Measurements from ENCODE around the gene PCDHA10. TPM values are rescaled to one million over a fixed set of nuclear protein-coding genes. Genes with fewer than 3 reads are reported as not detected.
A peak's percentile ranks its signal among the peaks of the same experiment; 100 is the strongest.

Gene PCDHA10
- total and polyA plus RNA-seq, 2 of the 13 experiments (the other 11 are each of a cell fraction or from before 2014, with no cell fraction given) = 0.01 to 0.02 TPM

DNA sequence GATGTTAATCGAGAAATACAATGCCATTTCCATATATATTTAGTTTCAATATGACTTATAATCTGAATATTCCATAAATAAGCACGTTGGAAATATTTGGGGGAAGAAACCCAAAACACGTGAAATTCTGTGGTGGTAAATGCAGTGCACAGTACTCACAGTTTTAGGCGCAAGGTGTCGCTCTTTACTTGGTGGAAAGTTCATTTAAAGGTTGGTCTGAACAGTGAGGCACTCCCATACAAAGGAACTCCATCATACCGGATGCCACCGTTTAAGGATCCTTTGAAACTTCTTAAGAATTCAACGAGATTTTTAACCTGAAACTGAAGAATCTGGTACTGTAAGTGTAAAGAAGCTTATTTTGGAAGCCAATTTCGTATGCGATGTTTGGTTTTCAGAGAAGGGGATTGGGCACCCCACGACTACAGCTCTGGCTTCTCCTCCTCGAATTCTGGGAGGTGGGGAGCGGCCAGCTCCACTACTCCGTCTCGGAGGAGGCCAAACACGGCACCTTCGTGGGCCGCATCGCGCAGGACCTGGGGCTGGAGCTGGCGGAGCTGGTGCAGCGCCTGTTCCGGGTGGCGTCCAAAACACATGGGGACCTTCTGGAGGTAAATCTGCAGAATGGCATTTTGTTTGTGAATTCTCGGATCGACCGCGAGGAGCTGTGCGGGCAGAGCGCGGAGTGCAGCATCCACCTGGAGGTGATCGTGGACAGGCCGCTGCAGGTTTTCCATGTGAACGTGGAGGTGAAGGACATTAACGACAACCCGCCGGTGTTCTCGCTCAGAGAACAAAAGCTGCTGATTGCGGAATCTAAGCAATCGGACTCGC lies 13.2 kb downstream of the PCDHA10 start, which contains the start of gene PCDHA11 (continued):
- no peak for TF ChIP-seq MYC (CRISPR knock-in tag; IDR thresholded peaks at IDR 0.05; ENCODE audit: borderline replicate concordance)
- peak; percentile 61; the same call in 1 of the 2 replicates for TF ChIP-seq CEBPB (IDR thresholded peaks at IDR 0.05; ENCODE audit: borderline replicate concordance, low read depth, low read length)
- TF ChIP-seq, protein P1, sequence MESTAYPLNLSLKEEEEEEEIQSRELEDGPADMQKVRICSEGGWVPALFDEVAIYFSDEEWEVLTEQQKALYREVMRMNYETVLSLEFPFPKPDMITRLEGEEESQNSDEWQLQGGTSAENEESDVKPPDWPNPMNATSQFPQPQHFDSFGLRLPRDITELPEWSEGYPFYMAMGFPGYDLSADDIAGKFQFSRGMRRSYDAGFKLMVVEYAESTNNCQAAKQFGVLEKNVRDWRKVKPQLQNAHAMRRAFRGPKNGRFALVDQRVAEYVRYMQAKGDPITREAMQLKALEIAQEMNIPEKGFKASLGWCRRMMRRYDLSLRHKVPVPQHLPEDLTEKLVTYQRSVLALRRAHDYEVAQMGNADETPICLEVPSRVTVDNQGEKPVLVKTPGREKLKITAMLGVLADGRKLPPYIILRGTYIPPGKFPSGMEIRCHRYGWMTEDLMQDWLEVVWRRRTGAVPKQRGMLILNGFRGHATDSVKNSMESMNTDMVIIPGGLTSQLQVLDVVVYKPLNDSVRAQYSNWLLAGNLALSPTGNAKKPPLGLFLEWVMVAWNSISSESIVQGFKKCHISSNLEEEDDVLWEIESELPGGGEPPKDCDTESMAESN (CRISPR knock-in tag; conservative IDR thresholded peaks at IDR 0.05) = no peak
- no peak for TF ChIP-seq NCOA2 (CRISPR knock-in tag; IDR thresholded peaks at IDR 0.05)
- TF ChIP-seq, protein P2, sequence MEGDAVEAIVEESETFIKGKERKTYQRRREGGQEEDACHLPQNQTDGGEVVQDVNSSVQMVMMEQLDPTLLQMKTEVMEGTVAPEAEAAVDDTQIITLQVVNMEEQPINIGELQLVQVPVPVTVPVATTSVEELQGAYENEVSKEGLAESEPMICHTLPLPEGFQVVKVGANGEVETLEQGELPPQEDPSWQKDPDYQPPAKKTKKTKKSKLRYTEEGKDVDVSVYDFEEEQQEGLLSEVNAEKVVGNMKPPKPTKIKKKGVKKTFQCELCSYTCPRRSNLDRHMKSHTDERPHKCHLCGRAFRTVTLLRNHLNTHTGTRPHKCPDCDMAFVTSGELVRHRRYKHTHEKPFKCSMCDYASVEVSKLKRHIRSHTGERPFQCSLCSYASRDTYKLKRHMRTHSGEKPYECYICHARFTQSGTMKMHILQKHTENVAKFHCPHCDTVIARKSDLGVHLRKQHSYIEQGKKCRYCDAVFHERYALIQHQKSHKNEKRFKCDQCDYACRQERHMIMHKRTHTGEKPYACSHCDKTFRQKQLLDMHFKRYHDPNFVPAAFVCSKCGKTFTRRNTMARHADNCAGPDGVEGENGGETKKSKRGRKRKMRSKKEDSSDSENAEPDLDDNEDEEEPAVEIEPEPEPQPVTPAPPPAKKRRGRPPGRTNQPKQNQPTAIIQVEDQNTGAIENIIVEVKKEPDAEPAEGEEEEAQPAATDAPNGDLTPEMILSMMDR (CRISPR knock-in tag; IDR thresholded peaks at IDR 0.05) = peak; percentile 73
- no peak for TF ChIP-seq SPEN (CRISPR knock-in tag; IDR thresholded peaks at IDR 0.05; ENCODE audit: low read depth)
- peak; percentile 74 for TF ChIP-seq STAG1 (CRISPR knock-in tag; IDR thresholded peaks at IDR 0.05)
- no peak for TF ChIP-seq NCOA5 (CRISPR knock-in tag; IDR thresholded peaks at IDR 0.05)
- peak; percentile 22 for TF ChIP-seq HNRNPLL (IDR thresholded peaks at IDR 0.05; ENCODE audit: low read depth, low read length, poor library complexity, severe bottlenecking)
- no peak for TF ChIP-seq ZNF230 (CRISPR knock-in tag; IDR thresholded peaks at IDR 0.05)
- TF ChIP-seq HOMEZ (CRISPR knock-in tag; IDR thresholded peaks at IDR 0.05; ENCODE audit: low read depth) = no peak
- no peak for TF ChIP-seq CC2D1A (CRISPR knock-in tag; IDR thresholded peaks at IDR 0.05)
- no peak for TF ChIP-seq ZKSCAN5 (CRISPR knock-in tag; IDR thresholded peaks at IDR 0.05)
- no peak for TF ChIP-seq RBFOX2 (IDR thresholded peaks at IDR 0.05; ENCODE audit: low read depth, low read length)
- TF ChIP-seq ZBED4 (CRISPR knock-in tag; IDR thresholded peaks at IDR 0.05; ENCODE audit: borderline replicate concordance) = no peak
- peak; percentile 77 for TF ChIP-seq CEBPG (CRISPR knock-in tag; IDR thresholded peaks at IDR 0.05)
- TF ChIP-seq SMAD9 (CRISPR knock-in tag; IDR thresholded peaks at IDR 0.05) = no peak
- TF ChIP-seq ZFP90 (CRISPR knock-in tag; IDR thresholded peaks at IDR 0.05; ENCODE audit: borderline replicate concordance) = no peak
